Measurements from ENCODE around the gene RHBDL3.

Gene RHBDL3

GRCh38 chr17:32299580-32300164 is 34.0 kb downstream of the RHBDL3 start:
- DNase-seq (ENCODE audit: low read depth): no peak
- TF ChIP-seq CTCF (conservative IDR thresholded peaks at IDR 0.05; ENCODE audit: low read depth, low read length): no peak
- no peak overlapping the region for H3K4me3 ChIP-seq (ENCODE audit: low read length)

- no peak for DNase-seq (ENCODE audit: low read depth)
- TF ChIP-seq CTCF (conservative IDR thresholded peaks at IDR 0.05; ENCODE audit: low read depth, low read length): no peak
- H3K4me3 ChIP-seq (ENCODE audit: low read length): no peak overlapping the region
Observed at GRCh38 chr17:32302037-32302436, 36.4 kb downstream of the RHBDL3 start.

- TF ChIP-seq CTCF (conservative IDR thresholded peaks at IDR 0.05; ENCODE audit: low read depth, low read length): no peak
- H3K4me3 ChIP-seq (ENCODE audit: low read length): no peak overlapping the region
- DNase-seq (ENCODE audit: low read depth): no peak
Observed at GRCh38 chr17:32302860-32303649, 37.4 kb downstream of the RHBDL3 start.

GRCh38 chr17:32303781-32304288 is 38.2 kb downstream of the RHBDL3 start:
- DNase-seq (ENCODE audit: low read depth): no peak
- no peak for TF ChIP-seq CTCF (conservative IDR thresholded peaks at IDR 0.05; ENCODE audit: low read depth, low read length)

GRCh38 chr17:32305049-32305448 is 39.4 kb downstream of the RHBDL3 start:
- no peak for TF ChIP-seq CTCF (conservative IDR thresholded peaks at IDR 0.05; ENCODE audit: low read depth, low read length)
- no peak for DNase-seq (ENCODE audit: low read depth)
- H3K4me3 ChIP-seq (ENCODE audit: low read length): no peak overlapping the region

More at GRCh38 chr17:32303781-32304288, 38.2 kb downstream of the RHBDL3 start:
- no peak overlapping the region for H3K4me3 ChIP-seq (ENCODE audit: low read length)

- no peak for DNase-seq (ENCODE audit: low read depth)
- no peak for TF ChIP-seq CTCF (conservative IDR thresholded peaks at IDR 0.05; ENCODE audit: low read depth, low read length)
- no peak overlapping the region for H3K4me3 ChIP-seq (ENCODE audit: low read length)
Observed at GRCh38 chr17:32307658-32308057, 42.0 kb downstream of the RHBDL3 start.

All from retinal pigment epithelial cell (primary cell).